HG03469 (cell line): ENCODE results near the gene DPP6.

Experiments used
- ATAC-seq: cut with Tn5 transposase; IDR thresholded peaks from one replicate; pipeline ENCODE4 v1.9.1; 2021; ENCODE audit warnings: mild to moderate bottlenecking, moderate library complexity, moderate number of reproducible peaks; ENCODE audit not compliant: unreplicated experiment

DPP6 gene

GRCh38 chr7:154781369-154782303 is 729.4 kb downstream of the DPP6 start:
- no peak for ATAC-seq

GRCh38 chr7:154783281-154783909 is 731.2 kb downstream of the DPP6 start:
- no peak for ATAC-seq

- ATAC-seq: no peak
These were observed 733.7 kb downstream of the DPP6 start for GRCh38 chr7:154785898-154786297.

- no peak for ATAC-seq
These were observed 737.2 kb downstream of the DPP6 start for GRCh38 chr7:154789404-154789803.

- ATAC-seq: no peak
These were observed 739.4 kb downstream of the DPP6 start for GRCh38 chr7:154791611-154792010.

GRCh38 chr7:154792436-154793055 is 740.3 kb downstream of the DPP6 start:
- no peak for ATAC-seq

GRCh38 chr7:154794147-154794780 is 742.1 kb downstream of the DPP6 start:
- ATAC-seq: no peak

- ATAC-seq: no peak
These were observed 742.8 kb downstream of the DPP6 start for GRCh38 chr7:154795014-154795413.

GRCh38 chr7:154795437-154795836 is 743.2 kb downstream of the DPP6 start:
- ATAC-seq: no peak

GRCh38 chr7:154804449-154804848 is 752.3 kb downstream of the DPP6 start:
- ATAC-seq: no peak

GRCh38 chr7:154812027-154812426 is 759.8 kb downstream of the DPP6 start:
- ATAC-seq: no peak

- ATAC-seq: no peak
These were observed 765.2 kb downstream of the DPP6 start for GRCh38 chr7:154817224-154817896.

GRCh38 chr7:154827007-154827406 is 774.8 kb downstream of the DPP6 start:
- ATAC-seq: no peak

- no peak for ATAC-seq
These were observed 780.5 kb downstream of the DPP6 start for GRCh38 chr7:154832557-154833138.

- no peak for ATAC-seq
These were observed 783.8 kb downstream of the DPP6 start for GRCh38 chr7:154836021-154836448.

- no peak for ATAC-seq
These were observed 784.9 kb downstream of the DPP6 start for GRCh38 chr7:154837087-154837486.

GRCh38 chr7:154837622-154838021 is 785.4 kb downstream of the DPP6 start:
- peak; percentile 97 for ATAC-seq

GRCh38 chr7:154840086-154840485 is 787.9 kb downstream of the DPP6 start:
- no peak for ATAC-seq

- no peak for ATAC-seq
These were observed 789.6 kb downstream of the DPP6 start for GRCh38 chr7:154841731-154842331.

GRCh38 chr7:154842591-154842990 is 790.4 kb downstream of the DPP6 start:
- no peak for ATAC-seq
